HG03159 (cell line): ENCODE measurements around the gene GIMAP8.
"Not testable (repeated sequence)": the region's sequence is repeated elsewhere in the genome, so short reads cannot be mapped to it uniquely, and the experiment has no call there.

ENCODE experiments used
- ATAC-seq: cut with Tn5 transposase; IDR thresholded peaks from one replicate; pipeline ENCODE4 v1.9.1; 2021; ENCODE audit warnings: mild to moderate bottlenecking, moderate library complexity; ENCODE audit not compliant: unreplicated experiment

GIMAP8 gene

GRCh38 chr7:150461520-150461919, 11.1 kb downstream of the GIMAP8 start:
- ATAC-seq, result no peak

GRCh38 chr7:150462413-150462812, 12.0 kb downstream of the GIMAP8 start:
- ATAC-seq, result no peak

DNA sequence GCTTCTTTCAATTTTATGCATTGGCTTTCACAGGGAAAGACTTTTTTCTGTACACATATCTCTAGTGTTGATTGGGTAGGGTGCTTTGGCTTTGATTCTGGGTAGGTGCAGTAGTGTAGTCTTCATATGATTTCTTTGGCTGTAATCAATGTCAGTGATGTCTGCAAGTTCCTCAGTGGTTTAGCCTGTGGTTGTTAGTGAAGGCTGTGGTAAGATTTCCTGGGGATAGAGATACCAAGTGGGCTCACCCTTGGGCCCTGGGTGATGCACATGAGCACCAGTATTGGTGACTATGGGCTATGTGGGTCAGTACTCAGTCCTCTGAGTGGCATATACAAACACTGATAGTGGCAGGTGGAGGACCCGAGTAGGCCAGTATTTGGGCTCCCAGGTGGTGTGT, 13.0 kb downstream of the GIMAP8 start:
- no peak for ATAC-seq

- ATAC-seq, result no peak
Observed at GRCh38 chr7:150464962-150465361, 14.5 kb downstream of the GIMAP8 start.

GRCh38 chr7:150465414-150465813, 15.0 kb downstream of the GIMAP8 start:
- ATAC-seq, result no peak

DNA sequence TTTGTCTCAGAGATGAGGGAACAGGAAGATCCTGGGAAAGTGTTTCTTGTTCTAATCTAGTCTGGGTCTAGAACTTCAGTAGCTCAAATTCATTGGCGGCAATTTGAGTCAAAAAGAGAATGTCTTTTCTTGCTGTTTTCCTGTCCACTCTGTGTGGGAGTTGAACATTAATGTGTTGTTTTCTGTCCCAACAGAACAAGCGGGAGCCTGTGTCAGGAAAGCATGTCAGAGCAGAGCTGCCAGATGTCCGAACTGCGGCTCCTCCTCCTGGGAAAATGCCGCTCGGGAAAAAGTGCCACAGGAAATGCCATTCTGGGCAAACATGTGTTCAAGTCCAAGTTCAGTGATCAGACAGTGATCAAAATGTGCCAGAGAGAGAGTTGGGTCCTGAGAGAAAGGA, 16.0 kb downstream of the GIMAP8 start:
- no peak for ATAC-seq

GRCh38 chr7:150468241-150468640, 17.8 kb downstream of the GIMAP8 start:
- ATAC-seq, result no peak

- ATAC-seq, result no peak
Observed at GRCh38 chr7:150471886-150472285, 21.5 kb downstream of the GIMAP8 start.

DNA sequence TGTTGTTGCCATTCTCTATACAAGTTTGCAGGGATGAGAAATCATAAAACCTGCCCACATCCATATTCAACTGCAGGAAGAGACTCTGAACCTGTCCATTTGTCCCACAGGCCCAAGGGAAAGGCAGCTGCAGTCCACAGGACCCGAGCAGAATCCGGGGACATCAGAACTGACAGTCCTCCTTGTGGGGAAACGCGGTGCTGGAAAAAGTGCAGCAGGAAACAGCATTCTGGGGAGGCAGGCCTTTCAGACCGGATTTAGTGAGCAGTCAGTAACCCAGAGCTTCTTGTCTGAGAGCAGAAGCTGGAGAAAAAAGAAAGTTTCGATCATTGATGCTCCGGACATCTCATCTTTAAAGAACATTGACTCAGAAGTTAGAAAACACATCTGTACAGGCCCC, 23.5 kb downstream of the GIMAP8 start:
- ATAC-seq, result no peak

DNA sequence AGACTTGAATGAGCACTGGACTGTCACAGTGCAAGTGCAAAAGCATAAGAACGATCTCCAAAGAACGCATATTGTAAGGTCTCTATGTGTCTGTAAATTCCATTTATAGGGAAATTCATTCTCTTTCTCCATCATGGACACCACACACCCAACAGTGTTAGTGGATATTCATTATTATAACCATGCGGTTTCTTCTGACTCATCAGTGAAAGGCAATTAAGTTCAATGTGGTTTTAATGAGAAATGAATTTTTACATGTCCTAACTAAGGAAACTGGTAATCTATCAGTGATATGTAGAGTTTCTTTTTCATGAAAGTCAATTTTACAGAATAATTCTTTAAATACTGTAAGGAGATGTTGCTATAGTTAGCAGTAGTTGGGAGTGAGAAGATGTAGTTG, 25.9 kb downstream of the GIMAP8 start:
- no peak for ATAC-seq

GRCh38 chr7:150476819-150477631, 26.6 kb downstream of the GIMAP8 start:
- no peak for ATAC-seq

DNA sequence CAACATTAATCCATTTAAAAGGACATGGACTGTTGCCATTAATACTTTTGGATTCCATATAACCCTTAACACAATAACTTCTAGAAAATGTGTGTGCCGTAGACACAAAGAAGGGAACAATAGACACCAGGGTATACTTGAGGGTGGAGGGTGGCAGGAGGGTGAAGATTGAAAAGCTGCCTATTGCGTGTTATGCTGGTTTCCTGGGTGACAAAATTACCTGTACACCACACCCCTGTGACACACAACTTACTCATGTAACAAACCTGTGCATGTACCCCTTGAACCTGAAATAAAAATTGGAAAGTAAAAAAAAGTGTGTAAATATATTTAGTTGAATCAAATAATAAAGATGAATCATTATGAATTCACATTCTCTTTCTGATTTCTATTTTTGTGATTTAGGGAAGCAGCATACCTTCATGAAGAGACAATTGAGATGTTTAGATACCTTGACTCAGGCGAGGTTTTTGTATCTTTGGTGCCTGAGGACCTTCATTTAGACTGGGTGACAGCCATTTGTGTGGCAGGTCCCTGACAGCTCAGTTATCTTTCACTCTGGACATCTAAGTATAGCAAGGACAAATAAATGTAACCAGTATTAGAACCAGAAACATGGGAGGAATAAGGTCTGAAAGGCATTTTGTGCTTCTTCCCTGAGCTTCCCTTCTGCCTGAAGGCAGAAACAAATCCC, 28.7 kb downstream of the GIMAP8 start:
- ATAC-seq, result no peak

DNA sequence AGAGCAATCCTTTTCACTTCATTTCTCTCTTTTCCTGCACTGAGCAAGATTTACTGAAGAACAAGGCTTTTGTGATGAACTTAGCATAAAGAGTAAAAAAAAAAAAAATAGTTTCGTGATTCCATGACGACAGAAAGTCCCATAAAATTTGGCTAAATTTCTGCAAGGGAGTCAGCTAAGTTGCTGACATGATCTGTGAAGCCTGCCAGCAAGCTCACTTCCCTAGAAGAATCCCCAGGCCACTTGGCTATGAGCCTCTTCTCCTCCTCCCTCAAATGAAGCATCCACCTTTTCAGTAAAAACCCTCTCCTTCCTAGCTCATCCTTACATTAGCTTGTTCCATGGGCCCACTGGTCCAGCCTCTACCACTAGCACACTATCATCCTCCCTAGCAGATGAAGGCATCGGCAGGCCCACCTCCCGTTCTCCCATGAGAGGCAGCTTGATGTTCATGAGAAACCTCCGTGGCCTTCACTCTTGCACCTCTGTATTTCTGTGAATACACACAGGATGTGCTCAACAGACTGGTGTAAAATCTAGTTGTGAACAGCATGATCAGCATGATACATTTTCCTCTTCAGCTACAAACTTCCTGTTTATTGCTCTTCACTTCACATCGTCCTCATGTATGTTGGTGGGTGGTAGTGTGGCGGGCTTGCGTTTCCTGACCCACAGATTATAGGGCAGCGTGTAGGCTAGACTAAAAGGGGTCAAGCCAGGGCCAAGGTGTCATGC, 30.9 kb downstream of the GIMAP8 start:
- ATAC-seq, result no peak

GRCh38 chr7:150481922-150482321, 31.5 kb downstream of the GIMAP8 start:
- no peak for ATAC-seq

- not testable (repeated sequence) for ATAC-seq
Observed at GRCh38 chr7:150483514-150483913, 33.1 kb downstream of the GIMAP8 start.

DNA sequence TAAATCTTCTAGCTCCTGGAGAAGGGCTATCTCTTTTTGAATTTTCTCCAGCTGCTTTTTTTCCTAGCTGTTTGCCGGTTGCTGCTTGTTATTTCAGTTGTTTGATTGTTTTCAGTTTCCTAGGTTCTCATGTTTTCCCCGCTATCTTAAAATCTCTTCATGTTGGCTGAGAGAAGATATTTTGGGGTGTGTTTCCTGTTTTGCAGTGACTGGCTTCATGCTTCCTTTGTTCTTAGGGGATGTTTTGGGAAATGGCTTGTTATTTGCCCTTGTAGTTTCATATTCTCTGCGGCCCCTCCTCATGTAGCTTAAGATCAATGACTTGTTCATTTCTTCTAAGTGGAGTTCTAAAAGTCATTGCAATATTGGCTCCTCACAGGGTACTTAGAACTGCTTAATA, 33.6 kb downstream of the GIMAP8 start:
- not testable (repeated sequence) for ATAC-seq

GRCh38 chr7:150487625-150488024, 37.2 kb downstream of the GIMAP8 start:
- ATAC-seq, result no peak

DNA sequence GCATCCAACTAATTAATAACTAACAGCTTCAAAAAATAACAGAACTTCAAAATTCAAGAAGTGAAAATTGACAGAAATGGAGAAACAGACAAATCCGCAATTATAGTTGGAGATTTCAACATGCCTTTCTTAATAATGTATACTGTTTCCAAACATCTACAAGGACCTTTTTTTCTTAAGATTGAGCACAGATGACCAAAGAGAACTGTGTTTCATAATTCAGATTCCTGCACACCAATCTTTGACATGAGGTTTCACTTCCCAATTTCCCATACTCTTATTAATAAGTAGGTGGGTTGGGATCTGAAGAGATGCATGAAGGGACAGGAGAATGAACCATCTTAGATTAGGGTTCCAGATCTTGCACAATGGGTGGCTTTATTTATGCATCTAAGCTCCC, 39.4 kb downstream of the GIMAP8 start:
- ATAC-seq, result no peak

GRCh38 chr7:150493442-150493841, 43.0 kb downstream of the GIMAP8 start:
- ATAC-seq, result not testable (repeated sequence)

GRCh38 chr7:150502519-150502918, 52.1 kb downstream of the GIMAP8 start:
- ATAC-seq, result no peak

DNA sequence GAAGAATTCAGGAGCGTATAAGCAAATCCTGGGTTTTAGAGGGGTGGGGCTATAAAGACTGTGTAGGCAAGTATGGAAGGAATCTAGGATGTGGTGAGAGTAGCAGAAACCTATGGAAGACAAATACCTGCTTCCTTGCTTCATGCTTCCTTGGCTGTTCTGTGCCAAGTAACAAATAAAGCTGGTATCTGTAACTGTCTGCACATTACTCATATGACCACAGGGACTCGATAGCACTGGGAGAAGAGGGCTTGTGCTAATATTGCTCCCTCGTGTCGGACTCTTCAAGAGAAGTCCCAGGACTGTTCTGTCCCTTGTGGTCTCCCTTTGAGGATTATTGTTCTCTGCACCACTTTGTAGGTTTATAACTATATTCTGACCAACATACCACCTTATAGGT, 52.7 kb downstream of the GIMAP8 start:
- no peak for ATAC-seq

DNA sequence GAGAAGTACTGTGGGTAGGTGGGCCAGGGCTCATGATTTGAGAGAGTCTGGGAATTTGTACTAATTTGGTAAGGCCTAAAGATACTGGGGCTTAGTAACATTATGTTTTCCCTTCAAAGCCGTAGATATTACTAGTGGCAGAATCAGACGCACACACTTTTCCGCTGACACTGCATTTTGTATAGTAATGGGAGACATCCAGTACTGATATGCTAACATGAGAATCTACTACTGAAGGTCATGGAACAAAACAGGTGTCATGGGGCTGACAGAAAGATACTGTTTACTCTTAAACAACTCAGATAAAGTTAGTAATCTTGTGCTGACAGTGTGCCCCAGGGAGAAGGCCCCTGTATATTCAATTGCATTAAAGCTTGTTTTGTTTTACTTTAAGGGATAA, 53.2 kb downstream of the GIMAP8 start:
- ATAC-seq, result no peak
